HEK293 (cell line): ENCODE results near the gene AK9.

Experiments
- CTCF ChIA-PET: fragments of 350-600 bp; formaldehyde crosslinking; extraction: SDS; loops from one replicate; lab custom pipeline; 2021; ENCODE audit warnings: antibody characterized with exemption; lab: Yijun Ruan, JAX
- POLR2A ChIA-PET: fragments of 300-600 bp; formaldehyde crosslinking; extraction: SDS; loops from one replicate; lab custom pipeline; 2020; ENCODE audit warnings: antibody characterized with exemption, inconsistent platforms; lab: Yijun Ruan, JAX
- H3K27ac ChIP-seq: fragments of 200-500 bp; sonication (Bioruptor generic); 2 replicates; pipeline ENCODE4 v1.5.1; 2014; ENCODE audit warnings: low read depth, low read length, control low read depth, inconsistent platforms; ENCODE audit errors: extremely low read depth
- H3K36me3 ChIP-seq, 2 experiments: fragments of 200-500 bp in 1 of 2; sonication (Bioruptor generic) in 1 of 2; 1 replicate in 1 of 2; 2 replicates in 1 of 2; pipeline ENCODE4 v1.5.1; 2014 to 2017; ENCODE audit warnings: inconsistent platforms in 2 of 2, low read length in 2 of 2; ENCODE audit not compliant: control insufficient read depth in 2 of 2, insufficient read depth in 1 of 2
- H3K4me1 ChIP-seq: fragments of 200-500 bp; sonication (Bioruptor generic); 2 replicates; pipeline ENCODE4 v1.5.1; 2014; ENCODE audit warnings: mild to moderate bottlenecking, low read length, inconsistent platforms; ENCODE audit not compliant: control insufficient read depth, insufficient read depth
- H3K4me3 ChIP-seq: 2 replicates; pipeline ENCODE4 v1.5.1; 2011; ENCODE audit warnings: low read depth, mild to moderate bottlenecking, control low read depth, low read length, moderate library complexity
- H3K9me3 ChIP-seq: fragments of 200-500 bp; sonication (Bioruptor generic); 2 replicates; pipeline ENCODE4 v1.5.1; 2014; ENCODE audit warnings: low read depth, low read length, inconsistent platforms; ENCODE audit not compliant: control insufficient read depth, insufficient read depth
- PRDM1 ChIP-seq: fragments of 450-650 bp; formaldehyde crosslinking; IDR thresholded peaks from 2 replicates; pipeline ENCODE4; 2016; ENCODE audit warnings: missing biosample characterization, missing genetic modification characterization
- SP3 ChIP-seq: fragments of 450-650 bp; formaldehyde crosslinking; IDR thresholded peaks from 2 replicates; pipeline ENCODE4 v1.5.1; 2016; ENCODE audit warnings: missing biosample characterization, missing genetic modification characterization
- WT1 ChIP-seq: fragments of 450-650 bp; formaldehyde crosslinking; IDR thresholded peaks from 2 replicates; pipeline ENCODE4 v1.5.1; 2016; ENCODE audit warnings: missing biosample characterization, missing genetic modification characterization
- ZNF211 ChIP-seq: fragments of 450-650 bp; formaldehyde crosslinking; IDR thresholded peaks from 2 replicates; pipeline ENCODE4 v1.5.1; 2016; ENCODE audit warnings: low read depth, missing biosample characterization, missing genetic modification characterization
- ZNF324 ChIP-seq: fragments of 450-650 bp; formaldehyde crosslinking; IDR thresholded peaks from 2 replicates; pipeline ENCODE4 v1.5.1; 2016; ENCODE audit warnings: missing biosample characterization, missing genetic modification characterization
- ZNF416 ChIP-seq: fragments of 450-650 bp; formaldehyde crosslinking; IDR thresholded peaks from 2 replicates; pipeline ENCODE4 v1.5.1; 2016; ENCODE audit warnings: missing biosample characterization, missing genetic modification characterization
- ZNF473 ChIP-seq: fragments of 450-650 bp; formaldehyde crosslinking; IDR thresholded peaks from 2 replicates; pipeline ENCODE4 v1.5.1; 2017; ENCODE audit warnings: missing biosample characterization, missing genetic modification characterization
- ZNF664 ChIP-seq: fragments of 450-650 bp; formaldehyde crosslinking; IDR thresholded peaks from 2 replicates; pipeline ENCODE4 v1.5.1; 2016; ENCODE audit warnings: missing biosample characterization, missing genetic modification characterization
- ZNF747 ChIP-seq: fragments of 450-650 bp; formaldehyde crosslinking; IDR thresholded peaks from 2 replicates; pipeline ENCODE4 v1.5.1; 2016; ENCODE audit warnings: missing biosample characterization, missing genetic modification characterization
- TF ChIP-seq, protein P1 (sequence below): fragments of 450-650 bp; formaldehyde crosslinking; IDR thresholded peaks from 2 replicates; pipeline ENCODE4 v1.5.1; 2016; ENCODE audit warnings: missing biosample characterization, missing genetic modification characterization, borderline replicate concordance
- TF ChIP-seq, protein P2 (sequence below): fragments of 450-650 bp; formaldehyde crosslinking; IDR thresholded peaks from 2 replicates; pipeline ENCODE4 v1.5.1; 2017; ENCODE audit warnings: missing biosample characterization, missing genetic modification characterization
- TF ChIP-seq, protein P3 (sequence below): fragments of 450-650 bp; formaldehyde crosslinking; IDR thresholded peaks from 2 replicates; pipeline ENCODE4 v1.5.1; 2016; ENCODE audit warnings: missing biosample characterization, missing genetic modification characterization
- TF ChIP-seq, protein P4 (sequence below): fragments of 450-650 bp; formaldehyde crosslinking; IDR thresholded peaks from 2 replicates; pipeline ENCODE4 v1.5.1; 2017; ENCODE audit warnings: missing biosample characterization, mild to moderate bottlenecking, missing genetic modification characterization, moderate library complexity

The AK9 gene

DNA sequence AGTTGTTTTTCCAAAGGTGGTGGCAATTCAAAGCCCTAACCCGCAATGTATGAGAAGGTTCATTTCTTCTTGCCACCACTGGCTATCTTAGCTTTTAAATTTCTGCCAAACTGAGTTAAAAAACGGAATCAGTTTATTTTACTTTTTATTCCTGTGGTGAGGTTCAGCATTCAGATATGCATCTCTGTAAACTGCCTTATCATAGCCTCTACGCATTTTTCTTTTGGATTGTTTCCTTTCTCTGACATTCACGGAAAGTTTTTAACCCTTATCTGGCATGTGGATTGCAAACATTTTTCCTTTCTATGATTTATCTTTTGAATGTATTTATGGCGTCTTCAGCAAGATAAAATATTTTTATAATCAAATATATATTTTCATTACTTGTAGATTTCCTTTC, 37.7 kb downstream of the AK9 start (continued):
- TF ChIP-seq ZNF416 (tag by site-specific recombination) (no peak), WT1 (tag by site-specific recombination) (no peak)

DNA sequence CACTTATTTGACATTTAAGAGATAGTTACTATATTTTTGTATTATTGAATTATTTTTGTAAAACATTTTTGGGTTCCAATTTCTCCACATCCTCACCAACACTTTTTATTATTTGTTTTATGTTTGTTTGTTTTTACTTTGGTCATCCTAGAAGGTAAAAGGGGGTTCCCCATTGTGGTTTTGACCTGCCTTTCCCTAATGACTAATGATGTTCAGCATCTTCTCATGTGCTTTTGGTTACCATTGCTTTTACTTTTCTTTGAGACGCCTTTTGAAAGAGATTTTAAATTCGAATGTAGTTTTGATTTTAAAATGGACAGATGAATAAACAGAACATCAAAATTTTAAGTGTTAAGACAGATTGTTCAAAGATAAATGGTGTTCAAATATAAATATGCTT, 46.9 kb downstream of the AK9 start:
- Histone ChIP-seq H3K36me3 (no peaks in the 10 kb centered on the region; a peak in 1 of 3 replicates), H3K9me3 (no peaks in the 10 kb centered on the region), H3K4me1 (no peaks in the 10 kb centered on the region), H3K4me3 (no peak overlapping the region), H3K27ac (no peak overlapping the region)
- ChIA-PET POLR2A (no interaction called here), CTCF (no interaction called here)
- no peak for TF ChIP-seq ZNF747 (tag by site-specific recombination)
- TF ChIP-seq, protein P1, sequence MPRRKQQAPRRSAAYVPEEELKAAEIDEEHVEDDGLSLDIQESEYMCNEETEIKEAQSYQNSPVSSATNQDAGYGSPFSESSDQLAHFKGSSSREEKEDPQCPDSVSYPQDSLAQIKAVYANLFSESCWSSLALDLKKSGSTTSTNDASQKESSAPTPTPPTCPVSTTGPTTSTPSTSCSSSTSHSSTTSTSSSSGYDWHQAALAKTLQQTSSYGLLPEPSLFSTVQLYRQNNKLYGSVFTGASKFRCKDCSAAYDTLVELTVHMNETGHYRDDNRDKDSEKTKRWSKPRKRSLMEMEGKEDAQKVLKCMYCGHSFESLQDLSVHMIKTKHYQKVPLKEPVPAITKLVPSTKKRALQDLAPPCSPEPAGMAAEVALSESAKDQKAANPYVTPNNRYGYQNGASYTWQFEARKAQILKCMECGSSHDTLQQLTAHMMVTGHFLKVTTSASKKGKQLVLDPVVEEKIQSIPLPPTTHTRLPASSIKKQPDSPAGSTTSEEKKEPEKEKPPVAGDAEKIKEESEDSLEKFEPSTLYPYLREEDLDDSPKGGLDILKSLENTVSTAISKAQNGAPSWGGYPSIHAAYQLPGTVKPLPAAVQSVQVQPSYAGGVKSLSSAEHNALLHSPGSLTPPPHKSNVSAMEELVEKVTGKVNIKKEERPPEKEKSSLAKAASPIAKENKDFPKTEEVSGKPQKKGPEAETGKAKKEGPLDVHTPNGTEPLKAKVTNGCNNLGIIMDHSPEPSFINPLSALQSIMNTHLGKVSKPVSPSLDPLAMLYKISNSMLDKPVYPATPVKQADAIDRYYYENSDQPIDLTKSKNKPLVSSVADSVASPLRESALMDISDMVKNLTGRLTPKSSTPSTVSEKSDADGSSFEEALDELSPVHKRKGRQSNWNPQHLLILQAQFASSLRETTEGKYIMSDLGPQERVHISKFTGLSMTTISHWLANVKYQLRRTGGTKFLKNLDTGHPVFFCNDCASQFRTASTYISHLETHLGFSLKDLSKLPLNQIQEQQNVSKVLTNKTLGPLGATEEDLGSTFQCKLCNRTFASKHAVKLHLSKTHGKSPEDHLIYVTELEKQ (tag by site-specific recombination): no peak
- TF ChIP-seq ZNF416 (tag by site-specific recombination): no peak
- TF ChIP-seq ZNF324 (tag by site-specific recombination): no peak
- TF ChIP-seq ZNF473: no peak
- TF ChIP-seq, protein P2, sequence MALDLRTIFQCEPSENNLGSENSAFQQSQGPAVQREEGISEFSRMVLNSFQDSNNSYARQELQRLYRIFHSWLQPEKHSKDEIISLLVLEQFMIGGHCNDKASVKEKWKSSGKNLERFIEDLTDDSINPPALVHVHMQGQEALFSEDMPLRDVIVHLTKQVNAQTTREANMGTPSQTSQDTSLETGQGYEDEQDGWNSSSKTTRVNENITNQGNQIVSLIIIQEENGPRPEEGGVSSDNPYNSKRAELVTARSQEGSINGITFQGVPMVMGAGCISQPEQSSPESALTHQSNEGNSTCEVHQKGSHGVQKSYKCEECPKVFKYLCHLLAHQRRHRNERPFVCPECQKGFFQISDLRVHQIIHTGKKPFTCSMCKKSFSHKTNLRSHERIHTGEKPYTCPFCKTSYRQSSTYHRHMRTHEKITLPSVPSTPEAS (tag by site-specific recombination): no peak

DNA sequence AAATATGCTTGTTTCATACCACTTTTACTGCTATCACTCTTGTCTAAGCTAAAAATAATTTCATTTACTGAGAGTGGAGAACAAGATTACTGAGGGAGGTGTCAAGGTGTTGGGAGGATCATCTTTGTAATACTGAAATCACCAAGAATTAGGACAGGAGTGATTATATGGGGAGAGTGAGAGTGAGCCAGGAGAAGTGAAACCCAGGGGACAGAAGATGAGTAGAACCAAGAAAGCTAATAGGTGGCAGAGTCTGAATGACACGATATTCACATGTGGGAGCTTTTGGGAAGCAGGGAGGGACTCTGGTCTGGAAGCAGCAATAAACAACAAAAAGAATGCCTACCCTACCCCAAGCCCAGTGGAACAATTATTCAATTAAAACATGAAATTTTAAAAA, 58.6 kb downstream of the AK9 start:
- no peaks in the 10 kb centered on the region for H3K4me1 ChIP-seq
- H3K4me3 ChIP-seq: no peak overlapping the region
- H3K27ac ChIP-seq: no peak overlapping the region
- TF ChIP-seq SP3 (tag by site-specific recombination): no peak
- TF ChIP-seq, protein P3, sequence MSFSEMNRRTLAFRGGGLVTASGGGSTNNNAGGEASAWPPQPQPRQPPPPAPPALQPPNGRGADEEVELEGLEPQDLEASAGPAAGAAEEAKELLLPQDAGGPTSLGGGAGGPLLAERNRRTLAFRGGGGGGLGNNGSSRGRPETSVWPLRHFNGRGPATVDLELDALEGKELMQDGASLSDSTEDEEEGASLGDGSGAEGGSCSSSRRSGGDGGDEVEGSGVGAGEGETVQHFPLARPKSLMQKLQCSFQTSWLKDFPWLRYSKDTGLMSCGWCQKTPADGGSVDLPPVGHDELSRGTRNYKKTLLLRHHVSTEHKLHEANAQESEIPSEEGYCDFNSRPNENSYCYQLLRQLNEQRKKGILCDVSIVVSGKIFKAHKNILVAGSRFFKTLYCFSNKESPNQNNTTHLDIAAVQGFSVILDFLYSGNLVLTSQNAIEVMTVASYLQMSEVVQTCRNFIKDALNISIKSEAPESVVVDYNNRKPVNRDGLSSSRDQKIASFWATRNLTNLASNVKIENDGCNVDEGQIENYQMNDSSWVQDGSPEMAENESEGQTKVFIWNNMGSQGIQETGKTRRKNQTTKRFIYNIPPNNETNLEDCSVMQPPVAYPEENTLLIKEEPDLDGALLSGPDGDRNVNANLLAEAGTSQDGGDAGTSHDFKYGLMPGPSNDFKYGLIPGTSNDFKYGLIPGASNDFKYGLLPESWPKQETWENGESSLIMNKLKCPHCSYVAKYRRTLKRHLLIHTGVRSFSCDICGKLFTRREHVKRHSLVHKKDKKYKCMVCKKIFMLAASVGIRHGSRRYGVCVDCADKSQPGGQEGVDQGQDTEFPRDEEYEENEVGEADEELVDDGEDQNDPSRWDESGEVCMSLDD: no peak
- TF ChIP-seq PRDM1 (tag by site-specific recombination): peak; percentile 32; the same call in 1 of the 2 replicates
- TF ChIP-seq ZNF211: no peak
- TF ChIP-seq ZNF664 (tag by site-specific recombination): no peak
- TF ChIP-seq, protein P4, sequence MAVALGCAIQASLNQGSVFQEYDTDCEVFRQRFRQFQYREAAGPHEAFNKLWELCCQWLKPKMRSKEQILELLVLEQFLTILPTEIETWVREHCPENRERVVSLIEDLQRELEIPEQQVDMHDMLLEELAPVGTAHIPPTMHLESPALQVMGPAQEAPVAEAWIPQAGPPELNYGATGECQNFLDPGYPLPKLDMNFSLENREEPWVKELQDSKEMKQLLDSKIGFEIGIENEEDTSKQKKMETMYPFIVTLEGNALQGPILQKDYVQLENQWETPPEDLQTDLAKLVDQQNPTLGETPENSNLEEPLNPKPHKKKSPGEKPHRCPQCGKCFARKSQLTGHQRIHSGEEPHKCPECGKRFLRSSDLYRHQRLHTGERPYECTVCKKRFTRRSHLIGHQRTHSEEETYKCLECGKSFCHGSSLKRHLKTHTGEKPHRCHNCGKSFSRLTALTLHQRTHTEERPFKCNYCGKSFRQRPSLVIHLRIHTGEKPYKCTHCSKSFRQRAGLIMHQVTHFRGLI (tag by site-specific recombination): no peak
- ChIA-PET POLR2A (no interaction called here), CTCF (interaction anchor here (0.6 to 0.9 kb wide), 2 partner anchors 69 to 407 kb away, joined by 3 read pairs; no protein-coding TSS in a partner anchor)
- no peaks in the 10 kb centered on the region for H3K36me3 ChIP-seq
- no peaks in the 10 kb centered on the region for H3K9me3 ChIP-seq
